H7 (cell line): Measurements from ENCODE around the gene CCT5. TPM values are rescaled to one million over a fixed set of nuclear protein-coding genes. Genes with fewer than 3 reads are reported as not detected.
A peak's percentile ranks its signal among the peaks of the same experiment; 100 is the strongest.

Experiments
- DNase-seq: peaks from one replicate; pipeline ENCODE4 v3.0.0; 2012
- H3K27me3 ChIP-seq: 2 replicates; pipeline ENCODE4 v1.6.0; 2011; ENCODE audit warnings: mild to moderate bottlenecking, low read length; ENCODE audit not compliant: control insufficient read depth, insufficient read depth
- H3K36me3 ChIP-seq: replicated peaks from 2 replicates; pipeline ENCODE4 v1.5.1; 2011; ENCODE audit warnings: low read length; ENCODE audit not compliant: control insufficient read depth, insufficient read depth
- H3K4me3 ChIP-seq: 2 replicates; pipeline ENCODE4 v1.5.1; 2011; ENCODE audit warnings: low read depth, mild to moderate bottlenecking, control low read depth, low read length, moderate library complexity; ENCODE audit not compliant: insufficient read depth
- total RNA-seq: library from RNA; depleted of rRNA; stranded (reverse); fragments of >200 nt; shearing (Covaris generic); gene quantifications from 2 replicates; pipeline ENCODE4 v1.2.3, GENCODE V29; 2014; rRNA removed

The CCT5 gene
- total RNA-seq, result 994 and 1,018 TPM in 2 replicates

GRCh38 chr5:10249948-10250805 lies at the start of gene CCT5:
Gene CCT5, plus strand, starts transcription at chr5:10250280. Its CDS starts 61 bp downstream, at chr5:10250341.
- Histone ChIP-seq H3K4me3 (peak within 1 kb of the TSS; percentile 98), H3K36me3 (peaks cover 14% of the 10 kb centered on the region), H3K27me3 (no peaks in the 10 kb centered on the region)
- peak; percentile 93 for DNase-seq

DNA sequence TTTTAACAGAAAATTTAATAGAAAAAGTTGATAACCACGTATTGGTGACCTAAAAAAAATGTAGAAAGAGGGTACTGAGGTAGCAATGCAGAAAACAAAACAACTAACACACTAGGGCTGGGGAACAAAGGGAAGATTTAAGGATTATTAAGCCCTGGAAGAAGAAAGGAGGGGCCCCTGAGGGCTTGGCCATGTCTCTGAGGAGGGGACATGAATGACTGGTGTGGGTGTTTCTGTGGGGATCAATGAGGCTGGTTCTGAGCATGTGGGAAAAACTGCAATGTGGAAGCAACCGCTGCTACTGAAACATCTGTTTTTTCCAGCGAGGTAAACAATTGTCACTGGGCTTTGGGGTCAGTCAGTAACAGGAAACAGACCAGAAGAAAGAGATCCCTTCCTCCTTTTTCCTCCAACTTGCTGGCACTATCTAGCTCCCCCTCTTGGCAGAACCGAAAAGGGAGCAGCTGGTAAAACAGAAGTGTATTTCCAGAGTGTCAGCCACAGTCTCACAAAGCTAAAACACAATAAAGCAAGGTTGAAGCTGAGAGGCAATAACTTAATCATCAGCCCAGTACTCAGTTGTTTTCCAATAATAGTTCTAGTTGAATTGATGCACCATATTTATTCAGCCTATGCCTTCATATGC lies 48.7 kb upstream of the CCT5 start:
- H3K27me3 ChIP-seq, result no peaks in the 10 kb centered on the region
- peak; percentile 52 for DNase-seq
- no peaks in the 10 kb centered on the region; the same call in 1 of the 2 replicates for H3K36me3 ChIP-seq
- no peak overlapping the region for H3K4me3 ChIP-seq

DNA sequence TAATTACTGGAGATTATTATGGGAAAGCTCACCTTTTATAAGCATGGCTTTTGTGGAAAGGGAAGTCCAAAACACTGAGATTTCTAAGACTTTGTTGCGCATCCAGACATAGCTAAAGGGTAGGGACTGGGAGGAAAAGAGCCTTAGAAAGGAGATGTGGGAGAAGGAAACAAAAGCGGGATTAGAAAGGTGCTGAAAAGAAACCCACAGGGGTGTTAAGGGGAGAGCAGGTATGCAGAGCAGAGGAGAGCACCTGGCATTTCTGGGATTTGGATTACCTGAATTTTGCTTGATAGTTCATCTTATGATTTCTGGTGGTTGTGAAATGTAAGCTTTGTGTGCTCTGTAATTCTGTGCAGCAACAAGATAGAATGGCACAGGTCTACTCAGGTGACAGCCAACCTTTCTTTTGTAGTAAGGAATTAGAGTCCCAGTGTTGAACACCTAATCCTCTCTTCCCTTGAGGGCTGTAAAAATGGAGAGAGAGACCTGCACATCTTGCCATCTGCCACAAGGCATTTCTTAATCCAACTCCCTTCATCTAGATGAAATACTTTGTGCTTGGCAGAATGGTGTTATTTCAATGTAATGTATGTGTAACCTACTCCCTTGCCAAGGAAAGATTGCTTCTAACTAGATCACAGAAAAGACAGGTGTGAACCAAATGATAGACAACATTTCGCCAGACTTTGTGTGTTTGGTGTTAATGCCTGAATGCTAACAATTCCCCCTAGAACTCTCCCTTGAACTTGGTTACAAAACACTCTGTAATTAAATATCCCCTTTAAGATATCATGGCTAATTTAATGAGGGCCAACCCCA lies 47.8 kb upstream of the CCT5 start:
- peak; percentile 62 for DNase-seq
- Histone ChIP-seq H3K27me3 (no peaks in the 10 kb centered on the region), H3K36me3 (no peaks in the 10 kb centered on the region; the same call in 1 of the 2 replicates), H3K4me3 (no peak overlapping the region)

DNA sequence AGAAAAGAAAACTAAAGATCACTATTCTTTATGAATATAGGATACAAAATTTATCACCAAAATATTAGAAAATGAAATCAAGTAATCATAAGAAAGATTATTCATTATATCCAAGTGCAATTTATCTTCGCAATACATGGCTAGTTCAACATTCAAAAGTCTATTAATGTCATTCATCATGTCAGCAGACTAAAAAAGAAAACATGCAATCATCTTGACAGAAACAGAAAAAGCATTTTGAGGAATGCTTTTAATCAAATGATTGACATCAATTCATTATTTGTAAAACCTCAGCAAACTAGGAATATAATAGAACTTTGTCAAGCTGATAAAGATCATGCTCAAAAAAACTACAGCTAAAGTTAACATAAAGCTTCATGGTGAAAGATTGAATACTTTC lies 41.1 kb upstream of the CCT5 start:
- H3K36me3 ChIP-seq, result no peaks in the 10 kb centered on the region
- H3K27me3 ChIP-seq, result no peaks in the 10 kb centered on the region
- H3K4me3 ChIP-seq, result no peak overlapping the region
- DNase-seq, result no peak

DNA sequence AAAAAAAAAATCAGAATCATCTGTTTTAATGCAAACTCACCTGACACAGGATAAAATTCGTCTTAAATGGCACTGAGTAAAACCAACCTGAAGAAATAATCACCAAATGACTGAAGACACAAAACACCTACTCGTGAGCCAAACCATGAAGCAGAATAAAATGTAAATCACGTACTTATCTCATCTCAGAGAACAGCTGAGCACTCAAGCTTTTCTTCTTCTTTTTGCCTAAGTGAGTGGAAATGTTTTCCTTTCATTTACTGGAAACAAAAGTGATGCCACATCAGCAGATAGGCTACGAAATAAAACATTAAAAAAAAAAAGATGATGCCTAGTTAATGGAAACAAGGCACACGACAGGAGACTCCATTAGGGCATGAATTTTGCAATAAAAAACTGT lies 36.8 kb upstream of the CCT5 start:
- Histone ChIP-seq H3K36me3 (no peaks in the 10 kb centered on the region), H3K4me3 (no peak overlapping the region), H3K27me3 (no peaks in the 10 kb centered on the region)
- no peak for DNase-seq

- no peak for DNase-seq
- no peaks in the 10 kb centered on the region for H3K36me3 ChIP-seq
- H3K27me3 ChIP-seq, result no peaks in the 10 kb centered on the region
- no peak overlapping the region for H3K4me3 ChIP-seq
Measured at GRCh38 chr5:10214041-10214440, 36.0 kb upstream of the CCT5 start.

DNA sequence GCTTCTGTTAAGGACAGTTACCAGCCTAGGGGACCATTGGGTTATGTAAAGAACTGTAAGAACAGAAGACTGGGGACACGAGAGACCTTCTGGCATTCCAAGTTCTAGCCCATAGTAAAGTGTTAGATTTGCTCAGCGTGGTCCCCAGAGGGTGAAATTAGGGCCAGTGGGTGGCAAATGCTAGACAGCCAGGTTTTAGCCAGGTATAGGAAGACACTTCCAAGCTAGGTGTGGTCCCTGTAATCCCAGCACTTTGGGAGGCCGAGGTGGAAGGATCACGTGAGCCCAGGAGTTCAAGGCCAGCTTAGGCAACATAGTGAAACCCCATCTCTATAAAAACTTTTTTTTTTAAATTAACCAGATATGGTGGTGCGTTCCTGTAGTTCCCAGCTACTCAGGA lies 34.7 kb upstream of the CCT5 start:
- Histone ChIP-seq H3K27me3 (no peaks in the 10 kb centered on the region), H3K4me3 (no peak overlapping the region), H3K36me3 (no peaks in the 10 kb centered on the region)
- DNase-seq, result no peak

DNA sequence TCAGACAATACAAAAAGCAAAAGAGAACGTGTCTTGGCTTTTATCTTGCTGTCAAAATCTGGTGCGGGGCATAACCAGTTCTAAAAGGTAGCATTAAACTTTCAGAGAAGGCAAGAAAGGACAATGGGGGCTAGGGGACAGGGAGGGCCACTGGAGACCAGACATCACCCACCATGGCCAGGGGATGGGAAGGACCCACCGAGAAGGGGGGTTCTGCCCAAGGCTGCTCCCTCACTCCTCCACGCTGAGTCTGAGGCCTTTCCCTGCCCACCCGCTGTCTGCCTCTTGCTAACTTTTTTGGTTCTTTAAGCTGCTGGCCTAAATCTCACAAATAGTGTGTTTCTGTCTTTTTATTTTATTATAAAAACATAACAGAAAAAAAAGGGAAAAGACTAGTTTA lies 34.0 kb upstream of the CCT5 start:
- no peak for DNase-seq
- Histone ChIP-seq H3K36me3 (no peaks in the 10 kb centered on the region; the same call in 1 of the 2 replicates), H3K4me3 (no peak overlapping the region), H3K27me3 (no peaks in the 10 kb centered on the region)

- DNase-seq, result no peak
- H3K36me3 ChIP-seq, result no peaks in the 10 kb centered on the region; the same call in 1 of the 2 replicates
- no peaks in the 10 kb centered on the region for H3K27me3 ChIP-seq
- H3K4me3 ChIP-seq, result no peak overlapping the region
Measured at GRCh38 chr5:10218658-10219057, 31.4 kb upstream of the CCT5 start.

DNA sequence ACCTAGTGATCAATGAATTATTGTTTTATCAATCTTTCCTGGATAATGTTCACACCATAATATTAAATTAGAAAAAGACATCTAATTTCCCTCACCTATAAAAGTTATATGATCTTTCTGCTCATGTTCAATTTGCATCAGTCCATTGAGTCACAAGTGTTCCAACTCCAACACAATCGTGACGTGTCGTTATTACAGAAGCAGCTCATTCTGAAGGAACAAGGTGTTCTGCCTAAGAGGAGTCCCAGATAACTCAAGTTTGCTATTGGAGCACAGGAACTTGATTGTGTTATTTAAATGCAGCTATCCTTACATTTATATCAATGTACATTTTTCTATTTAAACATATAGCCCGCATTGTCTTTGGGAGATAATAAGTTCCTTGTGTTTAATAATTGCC lies 31.0 kb upstream of the CCT5 start:
- no peak for DNase-seq
- H3K4me3 ChIP-seq, result no peak overlapping the region
- H3K27me3 ChIP-seq, result no peaks in the 10 kb centered on the region
- no peaks in the 10 kb centered on the region; the same call in 1 of the 2 replicates for H3K36me3 ChIP-seq

GRCh38 chr5:10220248-10220647 lies 29.8 kb upstream of the CCT5 start:
- H3K27me3 ChIP-seq, result no peaks in the 10 kb centered on the region
- H3K36me3 ChIP-seq, result no peaks in the 10 kb centered on the region; the same call in 1 of the 2 replicates
- H3K4me3 ChIP-seq, result no peak overlapping the region
- DNase-seq, result no peak

DNA sequence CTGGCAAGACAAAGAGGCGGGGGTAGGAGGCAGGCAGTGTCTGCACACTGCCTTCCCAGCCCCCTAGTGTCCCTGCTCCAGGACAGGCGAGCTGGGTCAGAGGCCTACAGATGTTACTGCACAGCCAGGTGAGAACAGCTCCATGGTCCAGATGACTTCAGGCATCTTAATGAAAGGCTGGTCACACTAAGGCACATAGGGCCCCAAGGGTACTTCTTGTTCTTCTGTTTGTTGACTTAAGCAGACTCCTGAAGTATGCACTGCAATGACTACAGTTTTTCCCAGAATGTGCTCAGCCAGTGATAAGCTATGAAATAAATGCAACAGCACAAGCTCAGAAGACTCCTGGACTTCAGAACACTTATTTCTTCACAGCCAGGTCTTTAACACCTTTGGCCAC lies 27.8 kb upstream of the CCT5 start:
- DNase-seq, result no peak
- Histone ChIP-seq H3K27me3 (no peaks in the 10 kb centered on the region), H3K36me3 (no peaks in the 10 kb centered on the region; the same call in 1 of the 2 replicates), H3K4me3 (no peak overlapping the region)

- no peaks in the 10 kb centered on the region; the same call in 1 of the 2 replicates for H3K36me3 ChIP-seq
- no peak for DNase-seq
- no peaks in the 10 kb centered on the region for H3K27me3 ChIP-seq
- no peak overlapping the region for H3K4me3 ChIP-seq
Measured at GRCh38 chr5:10227379-10227778, 22.7 kb upstream of the CCT5 start.

GRCh38 chr5:10228288-10228687 lies 21.8 kb upstream of the CCT5 start:
- no peaks in the 10 kb centered on the region for H3K27me3 ChIP-seq
- no peak for DNase-seq
- no peaks in the 10 kb centered on the region; the same call in 1 of the 2 replicates for H3K36me3 ChIP-seq
- no peak overlapping the region for H3K4me3 ChIP-seq
